C1 segment of cervical spinal cord (tissue), 14 donors: ENCODE data around the gene SUN2.

ENCODE experiments used
- DNase-seq, 14 donors: peaks; one replicate each; lab custom pipeline; 2025; lab: John Stamatoyannopoulos, UW

SUN2 gene

GRCh38 chr22:38699143-38699542 is 56.7 kb downstream of the SUN2 start:
- no peak for DNase-seq

DNA sequence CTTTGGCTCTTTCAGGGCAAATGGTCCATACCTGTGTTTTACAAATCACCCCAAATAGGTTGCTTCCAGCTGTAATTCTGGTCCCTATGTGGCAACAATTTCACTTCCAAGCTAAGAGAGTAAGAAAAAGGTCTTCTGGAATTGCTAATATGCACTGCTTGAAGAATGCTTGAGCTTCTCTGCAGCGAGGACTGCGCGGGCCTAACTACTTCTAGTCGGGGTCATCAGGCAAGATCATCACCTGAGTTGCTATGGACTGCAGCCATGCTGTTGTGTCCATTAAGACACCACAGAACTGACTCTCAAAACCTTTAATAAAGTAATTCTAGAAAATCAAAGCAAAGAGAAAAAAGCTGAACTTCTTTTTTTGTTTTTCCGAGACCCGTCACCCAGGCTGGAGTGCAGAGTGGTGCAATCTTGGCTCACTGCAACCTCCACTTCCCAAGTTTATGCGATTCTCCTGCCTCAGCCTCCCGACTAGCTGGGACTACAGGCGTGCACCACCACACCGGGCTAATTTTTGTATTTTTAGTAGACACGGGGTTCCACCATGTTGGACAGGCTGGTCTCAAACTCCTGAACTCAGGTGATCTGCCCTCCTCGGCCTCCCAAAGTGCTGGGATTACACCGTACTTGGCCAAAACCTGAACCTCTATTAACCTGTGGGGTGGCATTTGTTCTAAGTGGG is 57.2 kb downstream of the SUN2 start:
- no peak for DNase-seq

DNA sequence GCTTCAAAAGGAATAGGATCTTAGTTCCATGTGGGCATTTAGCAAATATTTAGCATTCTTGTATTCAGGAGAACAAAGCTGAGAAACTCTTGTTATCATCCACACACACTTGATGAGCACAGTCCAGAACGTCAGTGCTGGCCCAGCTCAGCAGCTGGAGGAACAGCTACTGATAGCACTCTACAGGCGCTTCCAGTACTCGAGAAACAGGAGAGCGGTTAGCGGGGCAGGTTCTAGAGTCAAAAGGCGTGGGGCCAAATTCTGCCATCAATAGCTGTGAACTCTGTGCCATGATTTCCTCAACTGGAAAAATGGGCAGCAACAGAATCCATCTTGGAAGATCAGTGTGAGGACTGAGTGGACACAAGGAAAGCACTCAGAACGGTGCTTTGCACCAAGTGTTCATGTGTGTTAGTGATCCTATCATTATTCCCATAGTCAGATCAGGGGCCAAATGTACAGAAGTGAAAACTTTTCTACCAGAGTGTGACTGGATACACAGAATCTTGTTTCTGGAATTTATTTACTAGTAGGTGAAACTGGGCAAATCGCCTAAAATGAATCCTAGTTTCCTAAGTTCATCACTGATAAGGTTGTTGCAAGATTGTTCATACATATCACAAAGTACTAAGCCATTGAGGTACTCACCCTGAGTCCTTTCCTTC is 58.2 kb downstream of the SUN2 start:
- DNase-seq: no peak

DNA sequence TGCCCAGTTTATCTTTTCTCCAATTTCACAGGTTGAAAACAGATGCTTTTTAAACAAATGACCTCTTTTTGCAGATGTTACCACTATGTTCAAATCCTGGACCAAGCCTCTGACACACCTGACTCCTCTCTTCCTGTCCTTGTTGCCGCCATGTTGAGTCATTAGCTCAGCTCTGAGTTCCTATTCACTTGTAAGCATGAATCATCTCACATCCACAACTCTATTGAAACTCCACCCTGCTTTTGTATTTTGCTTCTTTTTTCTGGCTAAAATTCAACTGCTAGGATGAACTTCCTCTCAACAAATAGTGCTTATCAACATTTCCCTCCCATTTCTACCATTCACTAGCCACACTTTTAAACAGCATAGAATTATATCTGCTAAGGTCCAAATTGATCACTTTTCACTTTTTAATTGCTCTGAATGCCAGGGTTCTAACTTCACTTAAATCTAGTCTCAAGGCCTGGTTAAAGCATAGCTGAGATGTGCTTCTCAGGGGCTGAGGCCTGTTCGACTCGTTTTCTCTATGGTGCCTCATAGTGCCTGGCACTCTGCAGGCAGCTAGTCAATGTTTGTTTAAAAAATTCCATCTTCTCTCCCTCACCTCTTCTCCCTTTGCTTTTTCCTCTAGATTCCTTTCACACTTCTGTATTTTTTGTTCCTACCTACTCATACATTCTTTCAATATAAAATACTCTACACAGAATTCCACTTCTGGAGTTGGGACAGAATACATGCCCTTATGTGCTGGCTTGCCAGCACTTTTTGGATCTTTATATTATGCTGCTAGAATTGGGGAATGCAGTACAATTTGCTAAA is 59.0 kb downstream of the SUN2 start:
- no peak for DNase-seq

- DNase-seq: no peak
Measured at GRCh38 chr22:38694940-38695339, 60.9 kb downstream of the SUN2 start.

GRCh38 chr22:38694049-38694448 is 61.7 kb downstream of the SUN2 start:
- no peak for DNase-seq

- no peak for DNase-seq
Measured at GRCh38 chr22:38689651-38690050, 66.1 kb downstream of the SUN2 start.

- DNase-seq: no peak
Measured at GRCh38 chr22:38685761-38686160, 70.0 kb downstream of the SUN2 start.

DNA sequence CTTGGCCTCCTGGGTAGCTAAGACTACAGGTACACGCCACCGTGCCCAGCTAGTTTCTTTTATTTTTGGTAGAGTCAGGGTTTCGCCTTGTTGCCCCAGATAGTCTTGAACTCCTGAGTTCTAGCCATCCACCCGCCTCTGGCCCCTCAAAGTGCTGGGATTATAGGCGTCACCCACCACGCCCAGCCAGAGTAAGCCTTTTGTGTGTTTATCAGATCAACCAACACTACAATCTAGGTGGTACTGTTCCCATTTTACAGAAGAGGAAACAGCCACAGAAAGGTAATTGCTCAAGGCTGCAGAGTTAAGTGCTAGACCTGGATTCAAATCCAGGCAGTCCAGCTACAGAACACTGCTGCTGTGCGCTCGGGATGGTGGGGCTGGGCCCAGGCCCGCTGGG is 70.9 kb downstream of the SUN2 start:
- DNase-seq: no peak
